HL-60 (cell line): ENCODE results near the gene ESR1.

Experiments
- CTCF ChIP-seq: IDR thresholded peaks from one replicate; pipeline ENCODE4 v1.5.1; 2011; ENCODE audit warnings: low read length, control low read depth, inconsistent platforms; ENCODE audit not compliant: insufficient read depth
- REST ChIP-seq: IDR thresholded peaks from 2 replicates; pipeline ENCODE4 v1.6.1; 2012; ENCODE audit warnings: low read depth; ENCODE audit not compliant: insufficient replicate concordance

GRCh38 chr6:152173957-152174356 is 366.5 kb downstream of the ESR1 start:
- TF ChIP-seq CTCF (no peak), REST (no peak)
